SK-N-SH (cell line): ENCODE data around the gene TEKT1.

Experiments used
- CHD2 ChIP-seq: fragments of 150-350 bp; IDR thresholded peaks from 2 replicates; pipeline ENCODE4 v1.6.1; 2018; ENCODE audit warnings: low read length; ENCODE audit not compliant: partially characterized antibody
- CTCF ChIP-seq: fragments of 200-600 bp; sonication (generic); IDR thresholded peaks from 2 replicates; pipeline ENCODE4 v1.6.1; 2017; ENCODE audit warnings: antibody characterized with exemption, mild to moderate bottlenecking, moderate library complexity
- EP300 ChIP-seq, 2 experiments: IDR thresholded peaks; 2 replicates each; pipeline versions ENCODE4 v1.4.0 to v1.6.1; 2012; ENCODE audit warnings: borderline replicate concordance in 1 of 2, low read depth in 1 of 2, low read length in 1 of 2
- FOSL2 ChIP-seq: IDR thresholded peaks from 2 replicates; pipeline ENCODE4 v1.4.0; 2012; ENCODE audit warnings: low read depth, mild to moderate bottlenecking, moderate library complexity, borderline replicate concordance
- MAX ChIP-seq: IDR thresholded peaks from 2 replicates; pipeline ENCODE4 v1.4.0; 2012; ENCODE audit warnings: low read depth
- MXI1 ChIP-seq: IDR thresholded peaks from 2 replicates; pipeline ENCODE4 v1.6.1; 2012; ENCODE audit warnings: mild to moderate bottlenecking, low read depth, low read length, improper control_type of control experiment
- POLR2AphosphoS5 ChIP-seq: IDR thresholded peaks from 2 replicates; pipeline ENCODE4 v1.6.1; 2012; ENCODE audit warnings: low read depth, low read length
- RAD21 ChIP-seq: IDR thresholded peaks from 2 replicates; pipeline ENCODE4 v1.6.1; 2012; ENCODE audit warnings: mild to moderate bottlenecking, low read length
- RFX5 ChIP-seq: IDR thresholded peaks from 2 replicates; pipeline ENCODE4 v1.6.1; 2012; ENCODE audit warnings: mild to moderate bottlenecking, improper control_type of control experiment, low read length
- RXRA ChIP-seq: IDR thresholded peaks from 2 replicates; pipeline ENCODE4 v1.4.0; 2012; ENCODE audit warnings: low read depth, mild to moderate bottlenecking, borderline replicate concordance
- TAF1 ChIP-seq: IDR thresholded peaks from 2 replicates; pipeline ENCODE4 v1.6.1; 2012; ENCODE audit warnings: low read depth, mild to moderate bottlenecking, low read length, moderate library complexity, borderline replicate concordance
- USF1 ChIP-seq: IDR thresholded peaks from 2 replicates; pipeline ENCODE4 v1.4.0; 2012; ENCODE audit warnings: low read depth, borderline replicate concordance

- no peak for TF ChIP-seq POLR2AphosphoS5
- TF ChIP-seq CTCF = no peak
- no peak for TF ChIP-seq EP300 (IDR thresholded peaks at IDR 0.05; ENCODE audit: borderline replicate concordance in 1 of 2, low read depth in 1 of 2, low read length in 1 of 2)
- no peak for TF ChIP-seq MXI1
- no peak for TF ChIP-seq TAF1
- TF ChIP-seq USF1 = no peak
- TF ChIP-seq RAD21 = no peak
- no peak for TF ChIP-seq RXRA
- TF ChIP-seq CHD2 = no peak
- no peak for TF ChIP-seq RFX5
- TF ChIP-seq FOSL2 = no peak
- no peak for TF ChIP-seq MAX
Observed at GRCh38 chr17:6856051-6856450, 24.5 kb upstream of the TEKT1 start.
